HepG2 (cell line): ENCODE data around the gene LLGL2. TPM values are rescaled to one million over a fixed set of nuclear protein-coding genes. Genes with fewer than 3 reads are reported as not detected.
A peak's percentile ranks its signal among the peaks of the same experiment; 100 is the strongest.

ENCODE experiments used
- ARID3A ChIP-seq: IDR thresholded peaks from 2 replicates; pipeline ENCODE4 v1.6.1; 2012; ENCODE audit warnings: low read depth, low read length, improper control_type of control experiment
- CEBPB ChIP-seq: IDR thresholded peaks from 2 replicates; pipeline ENCODE4 v1.6.1; 2011; ENCODE audit warnings: low read depth, low read length, improper control_type of control experiment, borderline replicate concordance
- HNF4G ChIP-seq, 2 experiments: sonication (generic) in 1 of 2; formaldehyde crosslinking in 1 of 2; IDR thresholded peaks; 2 replicates each; pipeline versions ENCODE4 v1.4.0 to v1.6.1; 2011 to 2020; ENCODE audit warnings: borderline replicate concordance in 2 of 2, low read depth in 2 of 2, mild to moderate bottlenecking in 2 of 2, low read length in 1 of 2, missing genetic modification reagents in 1 of 2, moderate library complexity in 1 of 2
- JARID2 ChIP-seq: sonication (generic); formaldehyde crosslinking; IDR thresholded peaks from 2 replicates; pipeline ENCODE4 v1.8.1; 2023; ENCODE audit warnings: missing genetic modification reagents, inconsistent platforms; ENCODE audit not compliant: insufficient replicate concordance
- KMT2B ChIP-seq: IDR thresholded peaks from 2 replicates; pipeline ENCODE4 v1.6.1; 2016; ENCODE audit warnings: missing genetic modification reagents, missing compliant biosample characterization
- MAZ ChIP-seq, 2 experiments: sonication (generic) in 1 of 2; formaldehyde crosslinking in 1 of 2; IDR thresholded peaks; 2 replicates each; pipeline versions ENCODE4 v1.5.0 to v1.6.1; 2012 to 2020; ENCODE audit warnings: low read depth in 2 of 2, mild to moderate bottlenecking in 2 of 2, borderline replicate concordance in 1 of 2, improper control_type of control experiment in 1 of 2, low read length in 1 of 2, missing genetic modification reagents in 1 of 2, moderate library complexity in 1 of 2
- MLLT10 ChIP-seq: sonication (generic); formaldehyde crosslinking; IDR thresholded peaks from 2 replicates; pipeline ENCODE4 v1.4.0; 2020; ENCODE audit warnings: missing genetic modification reagents
- PHF21A ChIP-seq: sonication (generic); formaldehyde crosslinking; IDR thresholded peaks from 2 replicates; pipeline ENCODE4 v1.5.0; 2020; ENCODE audit warnings: mild to moderate bottlenecking, missing genetic modification reagents
- SIX4 ChIP-seq: sonication (generic); formaldehyde crosslinking; IDR thresholded peaks from 2 replicates; pipeline ENCODE4 v1.4.0; 2020; ENCODE audit warnings: missing genetic modification reagents
- SYNCRIP ChIP-seq: fragments of 200-400 bp; formaldehyde crosslinking; IDR thresholded peaks from 2 replicates; pipeline ENCODE4 v1.6.1; 2018; ENCODE audit warnings: mild to moderate bottlenecking, low read depth, low read length; ENCODE audit not compliant: insufficient read depth
- ZNF367 ChIP-seq: sonication (generic); formaldehyde crosslinking; IDR thresholded peaks from 2 replicates; pipeline ENCODE4 v1.4.0; 2020; ENCODE audit warnings: missing genetic modification reagents, borderline replicate concordance
- ZNF451 ChIP-seq: sonication (generic); formaldehyde crosslinking; IDR thresholded peaks from 2 replicates; pipeline ENCODE4 v1.5.0; 2020; ENCODE audit warnings: mild to moderate bottlenecking, missing genetic modification reagents
- ZNF614 ChIP-seq: IDR thresholded peaks from 2 replicates; pipeline ENCODE4 v1.6.1; 2018; ENCODE audit warnings: missing biosample characterization, missing genetic modification reagents, inconsistent platforms, borderline replicate concordance
- ZNF772 ChIP-seq: sonication (generic); formaldehyde crosslinking; IDR thresholded peaks from 2 replicates; pipeline ENCODE4 v1.5.0; 2020; ENCODE audit warnings: mild to moderate bottlenecking, missing genetic modification reagents
- ZSCAN29 ChIP-seq: sonication (generic); formaldehyde crosslinking; conservative IDR thresholded peaks from 2 replicates; pipeline ENCODE4 v1.4.0; 2020; ENCODE audit warnings: mild to moderate bottlenecking, missing genetic modification reagents
- polyA plus RNA-seq, 8 experiments: library from polyadenylated mRNA; depleted of rRNA in 3 of 8; stranded (reverse) in 7 of 8; unstranded in 1 of 8; fragments of >200 nt; fragmentation: Illumina TruSeq in 4 of 8; extraction: Trizol in 4 of 8; gene quantifications; 2 replicates each; pipeline versions ENCODE4 v1.2.1 to v1.2.3, GENCODE V29; 2011 to 2016; ENCODE audit warnings: low read depth in 4 of 8, missing spikeins in 1 of 8, mixed read lengths in 1 of 8; ENCODE audit not compliant: insufficient read depth in 1 of 8
- total RNA-seq, 5 experiments: library from RNA; depleted of rRNA; stranded (reverse); fragments of >200 nt; fragmentation: Illumina TruSeq; extraction: Trizol; gene quantifications; 2 replicates each; pipeline ENCODE4 v1.2.3, GENCODE V29; 2016; ENCODE audit warnings: low read depth in 1 of 5
- TF ChIP-seq, protein P1 (sequence below): sonication (generic); formaldehyde crosslinking; IDR thresholded peaks from 2 replicates; pipeline ENCODE4 v1.4.0; 2020; ENCODE audit warnings: mild to moderate bottlenecking, missing genetic modification reagents
- TF ChIP-seq, protein P2 (sequence below): IDR thresholded peaks from 2 replicates; pipeline ENCODE4 v1.6.1; 2016; ENCODE audit warnings: low read depth
- TF ChIP-seq, protein P3 (sequence below): sonication (generic); formaldehyde crosslinking; IDR thresholded peaks from 2 replicates; pipeline ENCODE4 v1.4.0; 2020; ENCODE audit warnings: missing genetic modification reagents

Gene LLGL2
- total and polyA plus RNA-seq, 2 of the 13 experiments (the other 11 are each of a cell fraction or from before 2014, with no cell fraction given): 83.0 to 86.7 TPM

GRCh38 chr17:75515496-75516254, 9.8 kb upstream of the LLGL2 start, which contains the start of gene CASKIN2 (continued):
- TF ChIP-seq SYNCRIP (no peak), KMT2B (CRISPR knock-in tag) (peak; percentile 85), ZNF451 (peak; percentile 97; the same call in 1 of the 2 replicates), PHF21A (CRISPR knock-in tag) (peak; percentile 91), JARID2 (CRISPR knock-in tag) (peak; percentile 83), MLLT10 (CRISPR knock-in tag) (no peak), CEBPB (no peak), ZNF614 (CRISPR knock-in tag) (peak; percentile 68; the same call in 1 of the 2 replicates), ARID3A (0 out of 2 replicates have a peak, but pooled peaks have one; percentile 6), ZSCAN29 (CRISPR knock-in tag) (peak; percentile 94), SIX4 (CRISPR knock-in tag) (peak; percentile 73), ZNF772 (CRISPR knock-in tag) (peak; percentile 99), HNF4G (IDR thresholded peaks at IDR 0.05; ENCODE audit: borderline replicate concordance, low read depth, low read length) (no peak; the same call in 1 of the 2 replicates), HNF4G (CRISPR knock-in tag; IDR thresholded peaks at IDR 0.05; ENCODE audit: borderline replicate concordance, low read depth) (peak; percentile 76; the same call in 1 of the 2 replicates), ZNF367 (CRISPR knock-in tag) (0 out of 2 replicates have a peak, but pooled peaks have one; percentile 55), MAZ (IDR thresholded peaks at IDR 0.05; ENCODE audit: borderline replicate concordance, low read depth, low read length) (peak; percentile 88), MAZ (CRISPR knock-in tag; IDR thresholded peaks at IDR 0.05; ENCODE audit: low read depth) (peak; percentile 98)
- TF ChIP-seq, protein P1, sequence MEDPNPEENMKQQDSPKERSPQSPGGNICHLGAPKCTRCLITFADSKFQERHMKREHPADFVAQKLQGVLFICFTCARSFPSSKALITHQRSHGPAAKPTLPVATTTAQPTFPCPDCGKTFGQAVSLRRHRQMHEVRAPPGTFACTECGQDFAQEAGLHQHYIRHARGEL (CRISPR knock-in tag): peak; percentile 91; the same call in 1 of the 2 replicates
- TF ChIP-seq, protein P2, sequence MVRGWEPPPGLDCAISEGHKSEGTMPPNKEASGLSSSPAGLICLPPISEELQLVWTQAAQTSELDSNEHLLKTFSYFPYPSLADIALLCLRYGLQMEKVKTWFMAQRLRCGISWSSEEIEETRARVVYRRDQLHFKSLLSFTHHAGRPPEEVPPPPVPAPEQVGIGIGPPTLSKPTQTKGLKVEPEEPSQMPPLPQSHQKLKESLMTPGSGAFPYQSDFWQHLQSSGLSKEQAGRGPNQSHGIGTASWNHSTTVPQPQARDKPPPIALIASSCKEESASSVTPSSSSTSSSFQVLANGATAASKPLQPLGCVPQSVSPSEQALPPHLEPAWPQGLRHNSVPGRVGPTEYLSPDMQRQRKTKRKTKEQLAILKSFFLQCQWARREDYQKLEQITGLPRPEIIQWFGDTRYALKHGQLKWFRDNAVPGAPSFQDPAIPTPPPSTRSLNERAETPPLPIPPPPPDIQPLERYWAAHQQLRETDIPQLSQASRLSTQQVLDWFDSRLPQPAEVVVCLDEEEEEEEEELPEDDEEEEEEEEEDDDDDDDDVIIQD: peak; percentile 35
- TF ChIP-seq, protein P3, sequence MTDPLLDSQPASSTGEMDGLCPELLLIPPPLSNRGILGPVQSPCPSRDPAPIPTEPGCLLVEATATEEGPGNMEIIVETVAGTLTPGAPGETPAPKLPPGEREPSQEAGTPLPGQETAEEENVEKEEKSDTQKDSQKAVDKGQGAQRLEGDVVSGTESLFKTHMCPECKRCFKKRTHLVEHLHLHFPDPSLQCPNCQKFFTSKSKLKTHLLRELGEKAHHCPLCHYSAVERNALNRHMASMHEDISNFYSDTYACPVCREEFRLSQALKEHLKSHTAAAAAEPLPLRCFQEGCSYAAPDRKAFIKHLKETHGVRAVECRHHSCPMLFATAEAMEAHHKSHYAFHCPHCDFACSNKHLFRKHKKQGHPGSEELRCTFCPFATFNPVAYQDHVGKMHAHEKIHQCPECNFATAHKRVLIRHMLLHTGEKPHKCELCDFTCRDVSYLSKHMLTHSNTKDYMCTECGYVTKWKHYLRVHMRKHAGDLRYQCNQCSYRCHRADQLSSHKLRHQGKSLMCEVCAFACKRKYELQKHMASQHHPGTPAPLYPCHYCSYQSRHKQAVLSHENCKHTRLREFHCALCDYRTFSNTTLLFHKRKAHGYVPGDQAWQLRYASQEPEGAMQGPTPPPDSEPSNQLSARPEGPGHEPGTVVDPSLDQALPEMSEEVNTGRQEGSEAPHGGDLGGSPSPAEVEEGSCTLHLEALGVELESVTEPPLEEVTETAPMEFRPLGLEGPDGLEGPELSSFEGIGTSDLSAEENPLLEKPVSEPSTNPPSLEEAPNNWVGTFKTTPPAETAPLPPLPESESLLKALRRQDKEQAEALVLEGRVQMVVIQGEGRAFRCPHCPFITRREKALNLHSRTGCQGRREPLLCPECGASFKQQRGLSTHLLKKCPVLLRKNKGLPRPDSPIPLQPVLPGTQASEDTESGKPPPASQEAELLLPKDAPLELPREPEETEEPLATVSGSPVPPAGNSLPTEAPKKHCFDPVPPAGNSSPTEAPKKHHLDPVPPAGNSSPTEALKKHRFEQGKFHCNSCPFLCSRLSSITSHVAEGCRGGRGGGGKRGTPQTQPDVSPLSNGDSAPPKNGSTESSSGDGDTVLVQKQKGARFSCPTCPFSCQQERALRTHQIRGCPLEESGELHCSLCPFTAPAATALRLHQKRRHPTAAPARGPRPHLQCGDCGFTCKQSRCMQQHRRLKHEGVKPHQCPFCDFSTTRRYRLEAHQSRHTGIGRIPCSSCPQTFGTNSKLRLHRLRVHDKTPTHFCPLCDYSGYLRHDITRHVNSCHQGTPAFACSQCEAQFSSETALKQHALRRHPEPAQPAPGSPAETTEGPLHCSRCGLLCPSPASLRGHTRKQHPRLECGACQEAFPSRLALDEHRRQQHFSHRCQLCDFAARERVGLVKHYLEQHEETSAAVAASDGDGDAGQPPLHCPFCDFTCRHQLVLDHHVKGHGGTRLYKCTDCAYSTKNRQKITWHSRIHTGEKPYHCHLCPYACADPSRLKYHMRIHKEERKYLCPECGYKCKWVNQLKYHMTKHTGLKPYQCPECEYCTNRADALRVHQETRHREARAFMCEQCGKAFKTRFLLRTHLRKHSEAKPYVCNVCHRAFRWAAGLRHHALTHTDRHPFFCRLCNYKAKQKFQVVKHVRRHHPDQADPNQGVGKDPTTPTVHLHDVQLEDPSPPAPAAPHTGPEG (CRISPR knock-in tag): no peak; the same call in 1 of the 2 replicates
